GM21381 (cell line): ENCODE data around the gene CHST15.

Experiments
- ATAC-seq: cut with Tn5 transposase; IDR thresholded peaks from one replicate; pipeline ENCODE4 v1.9.1; 2021; ENCODE audit warnings: mild to moderate bottlenecking, moderate library complexity; ENCODE audit not compliant: unreplicated experiment

The CHST15 gene

DNA sequence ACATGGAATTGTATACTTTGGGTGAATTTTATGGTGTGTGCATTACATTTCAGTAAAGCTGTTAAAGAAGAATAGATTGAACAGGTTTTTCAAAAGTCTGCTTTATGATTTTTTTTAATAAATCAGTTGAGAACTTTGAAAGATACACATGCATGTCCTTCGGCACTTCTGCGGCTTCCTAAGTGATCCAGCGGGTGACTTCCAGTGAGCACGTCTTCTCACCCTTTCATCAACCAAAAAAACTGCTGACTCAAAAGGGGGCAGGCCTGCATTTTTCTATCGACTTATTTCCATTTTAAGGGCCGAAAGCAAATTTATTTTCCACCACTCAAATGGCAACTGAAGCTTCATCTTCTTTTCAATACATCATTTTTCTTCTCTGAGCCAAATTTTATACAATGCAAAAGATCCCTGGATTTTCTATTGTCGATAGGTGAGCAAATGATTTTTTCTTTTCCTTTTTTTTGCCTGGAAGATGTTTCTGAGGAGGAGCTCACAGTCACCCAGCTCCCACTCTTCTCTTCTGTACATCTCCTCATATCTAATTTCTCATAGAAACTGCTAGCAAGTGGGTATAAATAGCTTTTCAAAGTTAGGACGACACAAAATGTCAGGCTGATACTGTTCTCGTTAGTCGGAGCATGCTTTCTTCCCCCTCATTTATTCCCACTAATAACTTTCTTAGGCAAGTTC, 10.2 kb downstream of the CHST15 start:
- no peak for ATAC-seq

DNA sequence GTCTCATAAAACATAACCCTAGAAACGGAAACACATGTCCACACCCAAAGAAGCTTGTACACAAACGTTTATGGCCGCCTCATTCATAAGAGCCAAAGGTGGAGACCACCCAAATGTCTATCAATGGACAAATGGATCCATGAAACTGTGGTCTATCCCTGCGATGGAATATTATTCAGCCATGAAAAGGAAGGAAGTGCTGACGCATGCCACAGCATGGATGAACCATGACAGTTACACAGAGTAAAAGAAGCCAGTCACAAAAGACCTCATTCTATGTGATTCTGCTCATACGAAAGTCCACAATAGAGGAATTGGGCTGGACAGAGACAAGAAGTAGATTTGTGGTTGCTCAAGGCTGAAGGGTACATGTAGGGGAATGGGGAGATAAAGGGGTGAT, 10.8 kb downstream of the CHST15 start:
- no peak for ATAC-seq

DNA sequence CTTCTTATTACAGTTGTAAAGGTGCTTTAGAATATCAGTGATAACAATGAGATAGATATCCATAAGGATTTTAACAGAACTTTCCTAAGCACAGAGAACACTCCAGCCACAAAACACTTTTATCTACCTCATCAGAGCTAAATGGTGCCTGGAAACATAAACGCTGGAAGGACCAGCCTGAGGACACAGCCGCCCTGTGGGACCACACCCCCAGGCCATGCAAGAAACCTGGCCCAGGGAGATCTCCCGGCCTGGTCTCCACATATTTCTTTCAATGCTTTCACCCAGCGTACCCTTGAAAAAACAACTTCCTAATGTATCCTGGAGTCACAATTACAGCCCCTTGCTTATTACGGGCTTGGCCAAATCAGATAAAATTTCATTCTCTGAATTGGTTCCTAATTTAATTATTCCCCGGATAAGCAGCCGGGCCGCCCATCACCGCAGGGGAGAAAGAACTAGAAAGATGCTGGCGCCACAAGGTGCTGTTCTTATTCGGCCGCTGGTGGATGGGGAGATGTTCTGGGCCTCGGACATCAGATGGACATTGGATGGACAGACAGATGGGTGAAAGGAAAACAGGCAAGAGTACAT, 11.8 kb downstream of the CHST15 start:
- no peak for ATAC-seq

DNA sequence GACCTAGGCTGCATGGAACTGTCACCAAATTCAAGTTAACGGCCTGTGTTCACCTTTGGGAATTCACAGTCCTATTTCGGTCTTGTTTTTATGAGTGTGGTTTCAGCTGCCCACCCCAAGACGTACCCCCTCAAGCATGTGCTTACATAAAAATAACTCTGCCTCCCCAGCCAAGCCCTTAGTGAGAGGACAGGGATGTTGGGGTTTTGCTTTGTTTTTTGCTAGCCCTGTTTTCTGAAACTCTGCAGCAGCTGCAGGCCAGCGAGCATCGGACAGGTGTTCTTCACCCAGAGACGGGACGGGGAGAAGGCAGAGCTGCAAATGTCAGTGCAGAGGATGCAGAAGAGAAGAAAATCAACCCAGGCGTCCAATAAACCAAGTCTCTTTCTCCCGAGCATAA, 13.5 kb downstream of the CHST15 start:
- no peak for ATAC-seq

DNA sequence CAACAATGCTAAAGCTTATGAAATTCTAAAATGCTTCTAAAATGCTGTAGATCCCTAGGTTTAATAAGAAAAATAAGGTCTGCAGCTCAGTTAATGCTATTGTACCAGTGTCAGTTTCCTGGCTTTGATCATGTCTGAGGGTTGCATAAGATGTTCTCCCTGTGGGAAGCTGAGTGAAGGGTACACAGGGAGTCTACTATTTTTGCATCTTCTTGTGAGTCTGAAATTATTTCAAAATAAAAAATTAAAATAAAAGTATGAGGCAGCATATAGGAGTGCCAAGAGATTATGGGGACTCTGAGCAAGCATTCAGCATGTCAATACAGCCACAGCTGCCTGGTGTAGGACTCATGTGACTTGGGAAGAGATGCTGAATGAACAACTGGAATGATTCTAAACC, 14.7 kb downstream of the CHST15 start:
- no peak for ATAC-seq

DNA sequence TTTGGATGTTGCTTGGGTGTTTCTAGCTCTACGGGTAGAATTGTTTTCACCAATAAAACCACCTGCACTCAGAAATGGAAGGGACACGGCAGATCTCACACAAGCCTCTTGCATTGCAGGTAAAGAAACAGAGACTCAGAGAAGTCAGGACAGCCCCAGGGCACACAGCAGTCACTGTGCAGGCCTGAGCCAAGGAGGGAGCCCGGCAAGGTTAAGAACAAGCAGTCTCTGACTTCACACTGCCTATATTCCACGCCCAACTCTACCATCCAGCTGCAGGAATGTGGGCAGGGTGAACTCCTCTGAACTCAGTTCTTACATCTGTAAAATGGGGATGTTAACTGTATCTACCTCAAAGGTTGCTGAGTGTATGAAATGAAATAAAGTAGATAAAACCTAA, 15.4 kb downstream of the CHST15 start:
- no peak for ATAC-seq

DNA sequence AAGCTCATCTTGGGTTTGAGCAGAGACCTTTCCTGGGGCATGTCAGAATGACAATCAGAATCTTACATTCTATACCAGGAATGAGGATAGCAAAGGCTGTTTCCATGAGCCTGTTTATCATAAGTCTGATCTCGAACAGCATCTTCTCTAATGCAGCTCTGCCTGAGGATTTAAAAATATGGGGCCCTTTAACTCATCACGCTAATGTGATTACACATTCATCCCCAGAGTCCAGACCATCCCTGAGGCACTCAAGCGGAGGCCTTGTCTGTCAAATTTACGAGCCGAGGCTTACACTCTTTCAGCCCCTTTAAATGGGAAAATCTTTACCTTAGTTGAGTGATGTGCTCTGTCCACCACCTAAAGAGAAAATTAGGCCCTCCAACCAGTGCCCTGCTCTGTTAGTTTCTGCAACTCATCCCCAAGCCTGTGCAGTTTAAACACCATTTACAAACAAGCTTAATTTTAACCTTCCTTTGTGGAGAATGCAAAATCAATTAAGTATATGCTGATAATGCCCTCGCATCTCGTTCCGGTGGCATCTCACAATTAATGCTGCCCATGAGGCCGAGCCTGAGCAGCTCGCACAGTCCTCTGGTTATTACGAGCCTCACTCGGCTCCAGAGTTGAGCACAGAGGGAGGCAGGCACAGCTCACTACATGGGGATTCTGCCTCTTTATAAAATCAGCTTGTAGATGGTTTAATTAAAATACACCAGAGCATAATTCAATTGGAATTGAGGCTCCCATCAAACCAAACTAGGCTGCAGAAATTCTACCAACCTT, 16.0 kb downstream of the CHST15 start:
- no peak for ATAC-seq

DNA sequence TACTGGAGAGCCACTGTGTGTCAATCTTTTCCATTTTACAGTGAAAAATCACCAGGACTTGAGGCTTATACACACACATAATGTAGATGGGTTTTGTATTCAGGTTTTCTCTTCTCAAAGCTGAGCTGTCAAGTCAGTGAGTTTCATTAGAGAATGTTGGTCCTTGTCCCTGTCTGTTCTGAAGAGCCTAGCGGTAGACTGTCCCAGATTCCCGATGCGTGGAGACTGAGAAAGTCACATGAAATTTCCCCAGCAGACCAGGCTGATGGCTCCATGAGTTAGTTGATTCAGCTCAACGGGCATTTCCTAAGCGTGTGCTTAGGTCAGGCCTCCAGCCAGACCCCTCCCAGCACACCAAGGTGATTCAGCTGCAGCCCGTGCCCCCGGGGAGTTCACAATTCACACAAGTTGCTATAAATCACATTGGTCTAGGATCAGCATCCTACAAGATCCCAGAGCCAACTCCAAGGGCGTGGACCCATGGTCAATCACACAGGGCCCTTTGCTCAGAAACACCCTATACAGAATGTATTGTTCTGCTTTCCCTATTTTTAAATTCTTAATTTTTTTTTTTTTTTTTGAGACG, 17.2 kb downstream of the CHST15 start:
- no peak for ATAC-seq

DNA sequence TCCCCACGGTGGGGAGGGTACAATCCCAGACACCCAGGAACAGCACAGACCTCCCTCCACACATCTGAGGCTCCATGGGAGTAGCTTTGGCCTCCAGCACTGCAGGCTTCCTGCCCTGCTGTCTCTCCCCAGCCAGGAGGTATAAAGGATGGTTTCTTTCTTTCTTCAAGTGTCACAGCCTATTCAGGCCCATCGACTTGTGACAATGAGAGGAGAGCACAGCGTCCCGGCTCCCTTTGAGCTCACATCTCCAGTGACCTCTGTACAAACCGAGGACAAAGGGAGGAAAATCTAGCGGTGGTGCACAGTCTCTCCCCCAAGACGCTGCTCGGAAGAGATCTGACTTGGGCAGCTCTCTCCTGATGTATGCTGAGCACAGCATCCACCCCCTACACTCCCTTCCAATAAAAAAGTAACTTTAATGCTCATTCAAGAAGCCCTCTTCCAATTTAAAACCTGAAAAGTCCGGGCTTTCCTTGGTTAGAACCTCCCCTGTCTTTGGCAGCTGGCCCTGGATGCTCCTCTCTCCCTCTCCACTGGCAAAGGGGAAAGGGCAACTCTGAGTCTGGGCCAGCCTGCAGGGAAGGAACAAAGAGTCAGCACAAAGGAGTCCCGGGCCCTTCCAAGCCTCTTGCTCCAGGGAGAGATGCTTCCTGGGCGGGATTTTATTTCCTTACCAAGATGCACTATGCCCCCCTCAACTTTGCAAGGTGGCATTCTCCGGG, 18.0 kb downstream of the CHST15 start:
- ATAC-seq = no peak

DNA sequence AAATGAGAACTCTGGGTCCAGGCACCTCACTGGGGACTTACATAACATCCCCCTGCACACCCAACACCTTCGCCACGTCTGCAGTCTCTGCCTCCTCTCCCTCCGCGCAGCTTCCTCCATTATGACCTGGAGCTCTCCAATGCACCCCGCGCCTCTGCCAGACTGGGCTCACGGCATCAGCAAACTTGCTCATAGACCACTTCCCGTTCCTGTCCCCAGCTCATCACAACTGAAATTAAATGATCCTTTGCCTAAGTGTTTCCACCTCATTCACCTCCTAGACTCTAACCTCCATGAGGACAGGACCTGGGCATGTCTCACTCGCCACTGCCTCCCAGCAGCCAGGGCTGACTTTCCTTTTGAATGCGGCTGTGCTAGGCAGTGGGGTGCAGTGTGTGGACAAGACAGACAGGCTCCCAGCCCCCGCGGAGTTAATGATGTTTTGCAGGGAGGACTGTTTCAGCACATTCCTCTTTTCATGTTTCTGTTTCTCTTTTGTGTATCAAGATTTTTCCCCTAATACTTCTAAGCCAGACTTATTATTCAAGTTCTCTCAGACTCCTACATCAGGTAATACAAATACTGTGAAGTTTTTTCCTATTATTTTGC, 18.8 kb downstream of the CHST15 start:
- ATAC-seq = no peak

DNA sequence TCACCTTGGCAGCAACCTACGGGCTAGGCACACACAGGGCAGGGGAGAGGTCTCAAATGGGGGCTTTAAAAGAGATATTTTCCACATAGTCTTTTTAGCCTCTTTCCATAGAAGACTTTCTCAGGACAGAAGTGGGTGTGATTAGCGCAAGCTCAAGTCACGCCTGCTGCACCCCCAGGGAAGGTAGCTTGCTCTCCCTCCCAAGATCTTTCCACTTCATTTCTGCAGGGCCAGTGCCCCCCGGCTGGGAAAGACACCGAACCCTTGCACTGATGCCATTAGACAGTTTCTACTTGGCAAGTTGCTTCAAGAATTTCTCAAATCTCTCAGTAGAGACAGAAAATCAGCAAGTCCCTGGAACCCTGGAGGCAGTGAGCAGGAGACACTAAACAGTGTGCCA, 19.4 kb downstream of the CHST15 start:
- ATAC-seq = no peak

DNA sequence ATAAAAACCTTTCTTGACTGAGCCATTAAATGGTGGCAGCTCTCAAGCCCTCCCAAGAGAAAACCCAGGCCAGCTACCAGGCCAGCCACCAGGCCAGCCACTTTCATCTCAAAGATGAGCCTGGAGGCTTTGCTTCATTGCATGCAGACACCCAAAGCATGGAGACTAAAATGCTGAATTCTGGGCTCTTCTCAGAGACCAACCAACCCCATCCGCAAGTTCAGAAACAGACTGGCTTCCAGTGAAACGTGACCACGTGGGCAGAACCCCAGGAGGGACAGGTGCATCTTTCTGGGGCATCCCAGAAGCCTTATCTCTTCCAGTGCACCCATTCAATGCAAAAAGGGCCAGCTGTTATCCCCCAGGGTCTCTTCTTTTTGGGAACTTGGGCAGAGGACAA, 20.9 kb downstream of the CHST15 start:
- no peak for ATAC-seq

DNA sequence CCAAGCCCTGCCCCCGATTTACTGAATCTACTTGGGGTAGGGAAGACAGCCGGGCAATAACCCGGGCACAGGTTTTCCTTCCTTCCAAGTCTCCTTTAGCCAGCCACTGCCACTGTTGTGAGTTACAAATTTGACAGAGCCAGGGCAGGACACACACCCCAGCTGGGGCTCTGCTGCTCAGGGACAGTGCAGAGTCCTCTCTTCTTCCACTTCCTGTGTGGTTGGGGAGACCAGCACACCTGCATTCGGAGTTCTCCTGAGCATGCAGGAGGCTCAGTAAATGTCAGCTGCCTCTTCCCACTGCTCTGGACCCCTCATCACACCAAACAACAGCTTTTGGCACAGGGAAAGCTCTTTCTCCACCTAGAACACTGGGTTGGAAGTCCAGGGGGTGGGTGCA, 21.3 kb downstream of the CHST15 start:
- no peak for ATAC-seq

DNA sequence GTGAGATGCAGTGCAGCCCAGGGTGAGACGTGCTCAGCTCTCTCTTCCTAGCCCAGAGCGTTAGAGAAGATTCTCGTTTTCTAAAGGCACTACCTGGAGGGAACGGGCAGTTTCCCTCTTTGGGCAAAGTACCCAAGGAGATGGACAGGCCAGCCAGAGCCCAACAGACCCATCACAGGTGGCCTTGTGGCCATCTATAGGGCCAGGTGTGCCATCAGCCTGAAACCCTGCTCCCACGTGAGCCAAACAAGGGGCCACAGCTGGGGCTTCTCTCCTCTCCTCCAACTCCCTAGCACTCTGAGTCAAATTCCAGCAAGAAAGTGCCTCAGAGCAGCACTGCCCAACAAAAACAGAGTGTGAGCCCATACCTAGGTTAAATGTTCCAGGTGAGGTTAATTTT, 22.3 kb downstream of the CHST15 start:
- no peak for ATAC-seq

DNA sequence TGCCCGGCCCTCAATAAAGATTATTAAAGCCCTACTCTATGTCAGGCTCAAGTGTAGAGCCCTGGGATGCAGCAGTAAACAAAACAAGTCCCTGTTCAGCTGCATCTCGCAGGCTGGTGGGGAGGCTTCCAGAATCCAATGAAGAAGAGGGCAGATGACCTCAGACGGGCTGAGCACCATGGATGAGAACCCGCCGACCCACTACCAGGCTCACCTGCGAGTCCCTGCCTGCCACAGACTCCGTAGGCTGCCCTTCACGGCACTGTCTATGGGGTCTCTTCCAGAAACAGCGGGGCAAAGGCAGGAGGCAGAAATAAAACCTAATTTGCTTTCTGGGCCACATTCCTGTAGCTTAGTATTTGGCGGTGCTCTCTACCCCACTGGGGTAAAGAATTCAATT, 22.7 kb downstream of the CHST15 start:
- no peak for ATAC-seq

DNA sequence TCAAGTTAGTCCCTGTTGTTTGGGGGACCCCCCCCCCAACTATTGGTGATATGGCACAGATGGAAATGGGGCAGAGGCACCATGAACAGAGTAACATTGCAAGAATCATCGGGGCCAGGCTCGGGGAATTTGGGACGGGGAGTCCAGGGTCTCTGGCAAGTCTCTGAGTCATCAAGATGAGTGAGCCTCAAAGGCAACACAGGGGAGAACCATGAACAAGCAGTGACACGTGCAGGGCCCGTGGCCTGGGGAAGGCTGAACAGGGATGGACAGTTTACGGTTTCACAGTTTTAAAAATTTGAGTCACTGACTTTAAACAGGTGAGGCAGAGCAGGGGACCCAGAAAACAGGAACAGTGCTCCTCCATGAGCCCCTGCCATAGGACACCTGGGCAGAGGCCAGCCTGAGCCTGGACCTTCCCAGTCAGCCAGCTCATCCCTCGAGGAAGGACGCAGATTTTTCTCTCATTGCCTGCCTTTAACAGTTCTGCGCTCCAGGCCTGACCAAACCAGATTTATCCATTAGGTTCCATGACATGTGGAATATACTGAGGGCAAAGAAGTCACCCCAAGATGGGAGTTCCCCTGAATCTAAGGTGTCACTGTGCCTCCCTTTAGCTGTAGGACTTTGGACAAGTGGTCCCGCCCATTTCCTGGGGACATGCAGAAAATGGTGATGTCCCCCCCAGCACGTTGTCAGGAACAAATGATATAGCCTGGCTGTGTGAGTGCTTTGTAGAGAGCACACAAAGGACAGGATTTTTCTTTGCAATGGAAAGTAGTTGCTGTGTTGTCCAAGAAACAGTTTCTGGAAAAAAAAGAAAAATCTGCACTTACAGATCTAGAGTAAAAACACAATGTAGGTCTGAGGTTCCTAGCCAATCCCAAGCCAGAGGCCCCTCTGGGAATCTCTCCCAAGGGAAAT, 23.8 kb downstream of the CHST15 start:
- no peak for ATAC-seq

DNA sequence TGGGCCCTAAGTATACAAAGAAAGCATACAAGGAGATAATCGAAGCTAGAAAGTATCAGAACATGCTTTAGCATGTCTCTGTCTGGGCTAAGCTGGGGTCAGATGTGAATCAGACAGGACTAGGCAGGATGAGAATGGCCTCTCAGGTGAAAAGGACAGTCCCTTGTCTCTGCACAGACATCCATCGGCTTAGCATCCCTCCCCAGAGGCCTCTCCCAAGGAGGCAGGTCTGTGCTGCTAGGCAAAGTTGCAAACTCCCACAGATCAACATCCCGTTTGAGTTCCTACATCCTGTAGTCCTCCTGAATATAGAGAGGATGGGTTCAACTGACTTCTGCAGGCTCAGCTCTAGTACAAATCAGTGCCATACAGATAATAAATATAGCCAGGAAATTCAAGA, 24.5 kb downstream of the CHST15 start:
- no peak for ATAC-seq

DNA sequence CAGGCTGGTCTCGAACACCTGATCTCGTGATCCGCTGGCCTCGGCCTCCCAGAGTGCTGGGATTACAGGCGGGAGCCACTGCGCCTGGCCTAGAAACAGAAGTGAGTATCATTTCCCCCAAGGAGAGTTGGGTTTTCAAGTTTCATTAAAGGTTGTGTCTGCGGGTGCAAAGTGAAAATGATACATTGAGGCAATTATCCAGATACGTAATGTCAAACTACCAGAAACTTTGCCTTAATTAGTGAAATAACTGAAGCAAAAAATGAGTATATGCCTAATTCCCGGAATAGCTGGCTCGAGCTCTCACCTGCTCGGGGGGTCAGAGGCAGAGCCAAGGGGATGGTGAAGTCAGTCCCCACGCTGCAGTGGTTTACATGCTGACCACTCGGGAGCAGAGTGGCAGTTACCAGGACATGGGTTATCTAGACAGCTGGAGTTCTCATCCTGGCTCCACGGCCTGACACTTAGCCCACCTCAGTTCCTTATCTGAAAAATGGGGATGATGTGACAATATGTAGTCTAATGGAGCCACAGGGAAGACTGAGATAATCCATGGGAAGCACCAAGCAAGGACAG, 25.5 kb downstream of the CHST15 start:
- ATAC-seq = no peak
